ENCODE results near the gene HOXA13.

- TF ChIP-seq, protein P1, sequence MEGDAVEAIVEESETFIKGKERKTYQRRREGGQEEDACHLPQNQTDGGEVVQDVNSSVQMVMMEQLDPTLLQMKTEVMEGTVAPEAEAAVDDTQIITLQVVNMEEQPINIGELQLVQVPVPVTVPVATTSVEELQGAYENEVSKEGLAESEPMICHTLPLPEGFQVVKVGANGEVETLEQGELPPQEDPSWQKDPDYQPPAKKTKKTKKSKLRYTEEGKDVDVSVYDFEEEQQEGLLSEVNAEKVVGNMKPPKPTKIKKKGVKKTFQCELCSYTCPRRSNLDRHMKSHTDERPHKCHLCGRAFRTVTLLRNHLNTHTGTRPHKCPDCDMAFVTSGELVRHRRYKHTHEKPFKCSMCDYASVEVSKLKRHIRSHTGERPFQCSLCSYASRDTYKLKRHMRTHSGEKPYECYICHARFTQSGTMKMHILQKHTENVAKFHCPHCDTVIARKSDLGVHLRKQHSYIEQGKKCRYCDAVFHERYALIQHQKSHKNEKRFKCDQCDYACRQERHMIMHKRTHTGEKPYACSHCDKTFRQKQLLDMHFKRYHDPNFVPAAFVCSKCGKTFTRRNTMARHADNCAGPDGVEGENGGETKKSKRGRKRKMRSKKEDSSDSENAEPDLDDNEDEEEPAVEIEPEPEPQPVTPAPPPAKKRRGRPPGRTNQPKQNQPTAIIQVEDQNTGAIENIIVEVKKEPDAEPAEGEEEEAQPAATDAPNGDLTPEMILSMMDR (IDR thresholded peaks at IDR 0.05 in 2 of 3, conservative IDR thresholded peaks at IDR 0.05 in 1 of 3; ENCODE audit: control insufficient read depth in 2 of 3, extremely low read depth in 1 of 3, insufficient read depth in 1 of 3, low read depth in 3 of 3, low read length in 3 of 3): no peak
- TF ChIP-seq, protein P2, sequence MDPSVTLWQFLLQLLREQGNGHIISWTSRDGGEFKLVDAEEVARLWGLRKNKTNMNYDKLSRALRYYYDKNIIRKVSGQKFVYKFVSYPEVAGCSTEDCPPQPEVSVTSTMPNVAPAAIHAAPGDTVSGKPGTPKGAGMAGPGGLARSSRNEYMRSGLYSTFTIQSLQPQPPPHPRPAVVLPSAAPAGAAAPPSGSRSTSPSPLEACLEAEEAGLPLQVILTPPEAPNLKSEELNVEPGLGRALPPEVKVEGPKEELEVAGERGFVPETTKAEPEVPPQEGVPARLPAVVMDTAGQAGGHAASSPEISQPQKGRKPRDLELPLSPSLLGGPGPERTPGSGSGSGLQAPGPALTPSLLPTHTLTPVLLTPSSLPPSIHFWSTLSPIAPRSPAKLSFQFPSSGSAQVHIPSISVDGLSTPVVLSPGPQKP (IDR thresholded peaks at IDR 0.05; ENCODE audit: low read depth, low read length): no peak
- TF ChIP-seq SMC3 (IDR thresholded peaks at IDR 0.05; ENCODE audit: borderline replicate concordance, low read length): no peak
- no peak for TF ChIP-seq EED (IDR thresholded peaks at IDR 0.05; ENCODE audit: low read depth)
- TF ChIP-seq TAF1 (IDR thresholded peaks at IDR 0.05; ENCODE audit: borderline replicate concordance, low read depth, low read length): no peak
- no peak for TF ChIP-seq YY1 (IDR thresholded peaks at IDR 0.05; ENCODE audit: low read depth, low read length)
- no peak for TF ChIP-seq NFXL1 (IDR thresholded peaks at IDR 0.05; ENCODE audit: borderline replicate concordance)
- TF ChIP-seq ZBTB33 (IDR thresholded peaks at IDR 0.05): no peak
- no peak for TF ChIP-seq SREBF2 (IDR thresholded peaks at IDR 0.05; ENCODE audit: low read length)
These were observed 28.1 kb downstream of the HOXA13 start for GRCh38 chr7:27171637-27172314.
